ENCODE data around the gene SLIT3.

SLIT3 gene

GRCh38 chr5:169070413-169070812 lies 230.5 kb downstream of the SLIT3 start:
- no peak for DNase-seq
- TF ChIP-seq GATA1 (IDR thresholded peaks at IDR 0.05; ENCODE audit: low read depth, low read length) (no peak), POLR2A (IDR thresholded peaks at IDR 0.05; ENCODE audit: low read length) (no peak)

- no peak for TF ChIP-seq GATA1 (IDR thresholded peaks at IDR 0.05; ENCODE audit: low read depth, low read length)
- no peak for TF ChIP-seq POLR2A (IDR thresholded peaks at IDR 0.05; ENCODE audit: low read length)
- no peak for DNase-seq
These were observed 233.2 kb downstream of the SLIT3 start for GRCh38 chr5:169067751-169068173.

DNA sequence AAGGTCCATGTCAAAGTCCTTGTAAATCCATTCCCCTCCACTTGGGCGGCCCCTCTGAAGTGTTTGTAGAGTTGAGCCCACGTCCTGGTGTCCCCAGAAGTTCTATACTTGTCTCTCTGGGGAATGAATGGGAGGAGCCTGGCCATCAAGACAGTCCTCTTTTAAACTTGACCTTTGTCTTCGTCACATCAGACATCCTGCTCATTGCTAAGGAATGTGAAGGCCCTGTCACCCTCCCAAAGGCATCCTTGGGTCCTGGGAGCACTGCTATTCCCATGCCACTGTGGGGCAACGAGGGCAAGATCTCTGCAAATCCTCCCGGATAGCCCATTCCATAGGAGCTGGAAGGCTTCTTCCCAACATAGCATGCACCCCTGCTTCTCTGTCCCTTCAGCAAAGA lies 235.5 kb downstream of the SLIT3 start:
- no peak for TF ChIP-seq POLR2A (IDR thresholded peaks at IDR 0.05; ENCODE audit: low read length)
- DNase-seq: no peak

- TF ChIP-seq GATA1 (IDR thresholded peaks at IDR 0.05; ENCODE audit: low read depth, low read length) (no peak), POLR2A (IDR thresholded peaks at IDR 0.05; ENCODE audit: low read length) (no peak)
- no peak for DNase-seq
These were observed 236.8 kb downstream of the SLIT3 start for GRCh38 chr5:169064093-169064492.

GRCh38 chr5:169063316-169063953 lies 237.5 kb downstream of the SLIT3 start:
- no peak for DNase-seq
- TF ChIP-seq GATA1 (IDR thresholded peaks at IDR 0.05; ENCODE audit: low read depth, low read length) (no peak), POLR2A (IDR thresholded peaks at IDR 0.05; ENCODE audit: low read length) (no peak)

- no peak for TF ChIP-seq POLR2A (IDR thresholded peaks at IDR 0.05; ENCODE audit: low read length)
- TF ChIP-seq GATA1 (IDR thresholded peaks at IDR 0.05; ENCODE audit: low read depth, low read length): no peak
- no peak for DNase-seq
These were observed 238.2 kb downstream of the SLIT3 start for GRCh38 chr5:169062690-169063089.

DNA sequence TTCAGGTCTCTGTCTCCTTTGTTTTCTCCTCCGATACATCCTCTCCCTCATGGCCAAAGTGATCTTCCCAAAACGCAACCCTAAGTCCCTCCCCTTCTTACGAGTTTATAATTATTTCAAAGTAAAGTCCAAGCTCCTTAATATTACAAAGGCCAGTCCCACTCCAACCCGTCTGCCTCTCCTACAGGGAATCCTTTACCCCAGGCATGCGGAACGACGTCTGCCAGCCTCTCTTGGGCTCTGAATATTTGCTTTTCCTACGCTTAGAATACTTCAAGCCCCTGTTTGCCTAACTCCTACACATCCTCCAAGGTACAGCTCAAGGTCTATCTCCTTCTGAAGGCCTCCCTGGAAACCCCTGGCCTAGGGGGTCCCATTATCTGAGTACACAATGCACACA lies 246.4 kb downstream of the SLIT3 start:
- no peak for DNase-seq
- TF ChIP-seq POLR2A (IDR thresholded peaks at IDR 0.05; ENCODE audit: low read length) (no peak), GATA1 (IDR thresholded peaks at IDR 0.05; ENCODE audit: low read depth, low read length) (no peak)

DNA sequence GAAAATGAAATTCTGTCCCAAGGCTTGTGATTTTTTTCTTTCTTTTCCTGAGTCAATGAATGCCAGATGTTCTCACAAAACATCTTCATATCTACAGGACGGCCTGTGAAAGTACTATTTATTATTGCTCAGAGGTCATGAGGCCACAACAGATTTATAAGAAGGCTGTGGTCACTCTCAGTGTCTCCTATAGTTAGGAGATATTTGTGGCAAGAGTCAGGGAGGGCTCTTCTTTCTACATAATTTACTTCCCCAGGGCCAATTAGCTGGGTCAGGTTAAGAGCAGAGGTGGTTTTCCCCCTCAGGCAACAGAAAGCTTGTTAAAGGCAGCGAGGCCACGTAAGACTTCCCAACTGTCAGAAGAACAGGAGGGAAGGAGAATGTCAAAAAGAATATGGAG lies 248.7 kb downstream of the SLIT3 start:
- no peak for DNase-seq
- TF ChIP-seq GATA1 (IDR thresholded peaks at IDR 0.05; ENCODE audit: low read depth, low read length): no peak

DNA sequence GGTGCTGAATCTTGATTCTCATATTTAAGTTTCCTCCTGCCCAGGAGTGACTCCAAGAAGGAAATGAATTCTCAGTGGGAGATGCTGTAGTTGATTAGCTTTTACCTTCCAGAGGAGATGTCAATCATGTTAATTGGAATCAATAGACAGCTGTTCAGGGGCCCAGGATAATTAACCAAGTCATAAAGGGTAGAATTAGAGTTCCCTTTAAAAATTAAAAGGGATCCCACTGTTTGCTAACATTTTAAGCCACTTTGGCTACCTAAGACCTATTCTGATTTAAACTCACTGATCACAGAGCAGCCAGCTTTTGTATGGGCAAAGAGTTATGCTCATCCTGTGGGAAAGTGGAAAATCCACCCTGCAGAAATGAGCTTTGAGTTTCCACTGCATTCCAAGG lies 249.6 kb downstream of the SLIT3 start:
- no peak for TF ChIP-seq GATA1 (IDR thresholded peaks at IDR 0.05; ENCODE audit: low read depth, low read length)
- no peak for TF ChIP-seq POLR2A (IDR thresholded peaks at IDR 0.05; ENCODE audit: low read length)
- DNase-seq: no peak

GRCh38 chr5:169050636-169051035 lies 250.3 kb downstream of the SLIT3 start:
- no peak for DNase-seq
- no peak for TF ChIP-seq POLR2A (IDR thresholded peaks at IDR 0.05; ENCODE audit: low read length)
- no peak for TF ChIP-seq GATA1 (IDR thresholded peaks at IDR 0.05; ENCODE audit: low read depth, low read length)

GRCh38 chr5:169050146-169050571 lies 250.8 kb downstream of the SLIT3 start:
- no peak for DNase-seq
- TF ChIP-seq POLR2A (IDR thresholded peaks at IDR 0.05; ENCODE audit: low read length): no peak
- no peak for TF ChIP-seq GATA1 (IDR thresholded peaks at IDR 0.05; ENCODE audit: low read depth, low read length)

DNA sequence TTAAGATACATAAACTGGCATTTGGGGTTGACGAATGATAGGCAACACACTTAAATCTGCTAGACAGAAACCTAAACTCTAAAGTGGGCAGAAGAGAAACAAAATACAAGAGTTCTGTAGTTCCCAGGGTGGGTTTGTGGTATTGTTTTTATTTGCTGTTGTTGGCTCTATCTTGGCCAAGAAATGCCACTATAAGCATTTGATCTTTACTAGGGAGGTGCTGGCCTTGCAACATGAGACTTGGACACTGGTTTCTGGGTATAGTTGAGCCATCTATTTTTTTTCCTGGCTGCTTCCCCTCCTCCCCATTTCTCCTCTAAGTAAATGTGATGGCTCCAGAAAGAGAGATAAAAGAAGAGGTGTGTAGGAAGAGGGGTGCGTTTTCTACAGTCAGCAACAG lies 251.2 kb downstream of the SLIT3 start:
- no peak for DNase-seq
- TF ChIP-seq GATA1 (IDR thresholded peaks at IDR 0.05; ENCODE audit: low read depth, low read length) (no peak), POLR2A (IDR thresholded peaks at IDR 0.05; ENCODE audit: low read length) (no peak)

DNA sequence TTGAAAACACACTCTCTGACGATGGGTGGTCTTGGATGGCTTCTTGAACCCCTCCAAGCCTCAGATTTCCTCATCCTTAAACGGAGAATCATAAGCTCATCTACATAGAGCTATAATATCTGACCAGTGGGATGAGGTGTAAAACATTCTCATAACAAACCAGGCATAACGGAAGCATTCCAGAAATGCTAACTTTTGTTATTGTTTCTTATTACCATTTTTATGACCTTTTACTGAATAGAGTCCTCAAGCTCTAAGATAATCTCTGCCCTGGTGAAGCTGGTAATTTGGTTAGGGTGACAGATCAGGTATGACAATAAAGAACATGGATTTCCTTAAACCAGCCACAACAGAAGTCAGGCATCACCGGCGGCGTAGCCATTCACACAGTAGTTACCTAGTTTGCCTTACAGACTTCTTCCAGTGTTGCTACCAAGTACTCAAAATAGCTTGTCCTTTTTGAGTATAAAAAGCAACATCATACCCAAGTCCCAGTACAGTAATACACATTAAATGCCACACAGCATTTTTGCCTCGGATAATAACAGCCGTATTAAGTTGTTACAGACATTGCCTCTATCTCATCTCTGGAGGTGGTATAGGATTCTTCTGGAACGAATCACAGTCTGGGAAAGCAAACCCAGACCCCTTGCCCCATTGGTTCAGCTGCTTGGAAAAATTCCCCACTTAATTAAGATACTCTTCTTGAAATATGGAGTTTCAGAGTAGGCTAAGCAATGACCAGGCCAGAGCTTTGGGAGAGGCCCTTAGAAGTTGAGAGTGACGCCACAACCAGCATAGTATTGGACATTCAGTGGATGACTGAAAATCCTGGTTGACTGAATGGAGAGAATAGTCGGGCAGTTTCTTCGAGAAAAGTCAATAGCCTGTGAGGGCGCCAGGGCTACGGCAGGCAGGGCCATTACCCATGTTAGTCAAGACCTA lies 252.5 kb downstream of the SLIT3 start:
- DNase-seq: no peak
- TF ChIP-seq POLR2A (IDR thresholded peaks at IDR 0.05; ENCODE audit: low read length) (no peak), GATA1 (IDR thresholded peaks at IDR 0.05; ENCODE audit: low read depth, low read length) (no peak)

DNA sequence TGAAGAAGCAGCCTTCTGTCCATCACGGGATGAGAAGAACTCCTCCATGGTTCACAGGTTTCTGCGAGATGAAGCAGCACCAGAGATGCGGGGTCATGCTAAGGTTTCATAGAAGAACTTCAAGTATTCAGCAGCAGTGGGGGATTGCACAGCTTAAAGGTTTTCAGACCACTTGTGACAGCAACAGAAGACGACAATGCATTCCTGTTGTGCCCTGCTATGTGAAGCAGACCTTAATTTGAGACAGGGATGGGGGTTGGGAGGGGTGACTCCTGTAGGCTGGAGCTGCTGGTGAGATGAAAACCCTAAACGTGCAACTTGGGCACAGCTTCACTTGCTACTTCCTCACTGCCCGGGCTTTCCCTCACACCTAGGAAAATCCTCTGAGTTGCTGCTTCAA lies 256.0 kb downstream of the SLIT3 start:
- DNase-seq: no peak
- TF ChIP-seq POLR2A (IDR thresholded peaks at IDR 0.05; ENCODE audit: low read length): no peak
- TF ChIP-seq GATA1 (IDR thresholded peaks at IDR 0.05; ENCODE audit: low read depth, low read length): no peak

DNA sequence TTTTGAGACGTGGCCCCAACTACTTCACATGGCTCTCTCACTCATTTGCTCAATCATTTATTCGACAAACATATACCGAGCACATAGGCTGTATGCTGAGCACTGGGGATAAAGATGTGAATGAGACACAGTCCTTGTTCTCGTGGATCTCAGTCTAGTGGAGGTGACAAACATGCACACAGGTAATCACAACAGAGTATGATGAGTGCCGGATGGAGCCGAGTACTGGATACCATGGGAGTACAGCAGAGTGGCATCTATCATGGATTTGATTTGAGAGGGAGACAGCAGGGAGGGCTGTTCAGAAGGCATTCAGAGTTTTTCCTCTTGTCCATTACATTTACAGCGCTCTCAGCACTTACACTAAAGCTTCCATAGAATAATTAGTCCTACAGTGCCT lies 259.8 kb downstream of the SLIT3 start:
- TF ChIP-seq POLR2A (IDR thresholded peaks at IDR 0.05; ENCODE audit: low read length) (no peak), GATA1 (IDR thresholded peaks at IDR 0.05; ENCODE audit: low read depth, low read length) (no peak)
- no peak for DNase-seq

All from erythroblast (primary cell).